Neutrophil (primary cell): Measurements from ENCODE around the gene SFMBT1.

Experiments
- H3K27ac ChIP-seq: fragments of 200-600 bp; sonication (generic); 2 replicates; pipeline ENCODE4 v1.5.1; 2016; ENCODE audit warnings: mild to moderate bottlenecking, moderate library complexity
- H3K27me3 ChIP-seq: fragments of 200-600 bp; sonication (generic); 2 replicates; pipeline ENCODE4 v1.6.0; 2016; ENCODE audit warnings: mild to moderate bottlenecking
- H3K36me3 ChIP-seq: fragments of 200-600 bp; sonication (generic); 2 replicates; pipeline ENCODE4 v1.5.1; 2017
- H3K4me1 ChIP-seq, 2 experiments: fragments of 200-600 bp in 1 of 2; sonication (generic) in 1 of 2; 1 replicate in 1 of 2; 2 replicates in 1 of 2; pipeline versions ENCODE4 v1.5.1 to v1.6.1; 2013 to 2016; ENCODE audit warnings: low read depth in 1 of 2, low read length in 1 of 2, mild to moderate bottlenecking in 1 of 2, moderate library complexity in 1 of 2; ENCODE audit not compliant: control insufficient read depth in 1 of 2, insufficient read depth in 1 of 2
- H3K4me3 ChIP-seq, 2 experiments: fragments of 200-600 bp in 1 of 2; sonication (generic) in 1 of 2; 1 replicate in 1 of 2; 2 replicates in 1 of 2; pipeline ENCODE4 v1.5.1; 2013 to 2016; ENCODE audit warnings: low read depth in 1 of 2, low read length in 1 of 2, mild to moderate bottlenecking in 1 of 2, moderate library complexity in 1 of 2
- H3K9me3 ChIP-seq: fragments of 200-600 bp; sonication (generic); 2 replicates; pipeline ENCODE4 v1.5.1; 2016
- TF ChIP-seq, protein P1 (sequence below): fragments of 200-600 bp; sonication (generic); IDR thresholded peaks from 2 replicates; pipeline ENCODE4 v1.5.1; 2016; ENCODE audit warnings: antibody characterized with exemption

SFMBT1 gene

DNA sequence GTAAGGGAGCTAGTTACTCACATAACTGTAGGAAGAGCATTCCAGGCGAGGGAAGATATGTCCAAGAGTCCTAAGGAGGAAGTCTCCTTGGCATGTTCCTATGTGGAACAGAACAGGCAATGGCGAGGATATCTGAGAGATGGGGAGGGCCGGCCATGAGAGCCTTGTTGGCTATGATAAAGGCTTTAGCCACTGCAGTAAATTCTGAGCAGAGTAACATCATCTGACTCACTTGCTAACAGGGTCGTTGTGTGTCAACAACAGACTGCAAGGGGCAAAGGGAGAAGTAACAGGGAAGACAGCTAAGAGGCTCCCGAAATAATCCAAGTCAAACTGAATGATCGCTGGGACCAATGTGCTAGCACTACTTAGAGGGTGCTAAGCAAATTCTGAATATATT lies 21.6 kb downstream of the SFMBT1 start:
- Histone ChIP-seq H3K27ac (no peak overlapping the region), H3K4me3 (no peak overlapping the region), H3K9me3 (no peaks in the 10 kb centered on the region), H3K4me1 (peaks cover 1 to 2% of the 10 kb centered on the region in 2 experiments), H3K36me3 (no peaks in the 10 kb centered on the region), H3K27me3 (no peaks in the 10 kb centered on the region)
- TF ChIP-seq, protein P1, sequence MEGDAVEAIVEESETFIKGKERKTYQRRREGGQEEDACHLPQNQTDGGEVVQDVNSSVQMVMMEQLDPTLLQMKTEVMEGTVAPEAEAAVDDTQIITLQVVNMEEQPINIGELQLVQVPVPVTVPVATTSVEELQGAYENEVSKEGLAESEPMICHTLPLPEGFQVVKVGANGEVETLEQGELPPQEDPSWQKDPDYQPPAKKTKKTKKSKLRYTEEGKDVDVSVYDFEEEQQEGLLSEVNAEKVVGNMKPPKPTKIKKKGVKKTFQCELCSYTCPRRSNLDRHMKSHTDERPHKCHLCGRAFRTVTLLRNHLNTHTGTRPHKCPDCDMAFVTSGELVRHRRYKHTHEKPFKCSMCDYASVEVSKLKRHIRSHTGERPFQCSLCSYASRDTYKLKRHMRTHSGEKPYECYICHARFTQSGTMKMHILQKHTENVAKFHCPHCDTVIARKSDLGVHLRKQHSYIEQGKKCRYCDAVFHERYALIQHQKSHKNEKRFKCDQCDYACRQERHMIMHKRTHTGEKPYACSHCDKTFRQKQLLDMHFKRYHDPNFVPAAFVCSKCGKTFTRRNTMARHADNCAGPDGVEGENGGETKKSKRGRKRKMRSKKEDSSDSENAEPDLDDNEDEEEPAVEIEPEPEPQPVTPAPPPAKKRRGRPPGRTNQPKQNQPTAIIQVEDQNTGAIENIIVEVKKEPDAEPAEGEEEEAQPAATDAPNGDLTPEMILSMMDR: no peak

DNA sequence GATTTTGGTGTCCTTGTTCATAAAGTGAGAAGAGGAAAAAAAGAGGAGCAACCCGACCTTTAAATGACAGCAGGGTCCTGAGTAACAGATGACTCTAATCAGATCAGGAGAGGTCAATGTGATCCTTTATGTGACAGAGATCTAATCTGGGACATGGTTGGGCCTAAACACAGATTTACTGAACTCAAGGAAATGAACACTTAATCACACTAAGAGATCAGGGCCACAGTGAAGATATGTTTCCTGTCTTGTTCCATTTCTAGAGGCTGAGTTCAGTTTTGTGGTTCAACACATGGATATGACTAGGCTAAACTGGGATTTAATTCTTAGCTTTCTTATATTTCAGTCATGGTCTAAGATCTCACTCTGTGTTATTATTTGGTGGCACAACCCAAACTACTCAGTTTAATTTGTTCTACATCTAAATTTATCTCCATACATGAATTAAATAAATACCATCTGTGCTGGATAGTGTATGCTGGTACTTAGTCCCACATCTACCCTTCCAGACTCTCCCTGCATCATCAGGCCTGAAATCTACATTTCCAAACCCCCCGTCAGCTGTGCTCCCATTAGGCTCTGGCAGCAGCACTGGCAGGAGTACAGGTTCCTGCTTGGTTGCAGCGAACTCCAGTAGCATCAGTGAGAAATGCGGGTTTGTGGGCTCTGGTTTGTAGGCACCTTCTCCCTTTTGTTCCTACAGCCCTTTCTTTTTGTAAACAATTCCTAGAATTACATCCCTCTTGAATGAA lies 22.6 kb downstream of the SFMBT1 start:
- Histone ChIP-seq H3K4me3 (no peak overlapping the region), H3K4me1 (peaks cover 12 to 13% of the 10 kb centered on the region in 2 experiments), H3K27me3 (no peaks in the 10 kb centered on the region), H3K27ac (no peak overlapping the region), H3K9me3 (no peaks in the 10 kb centered on the region), H3K36me3 (no peaks in the 10 kb centered on the region)
- TF ChIP-seq, protein P1: no peak

DNA sequence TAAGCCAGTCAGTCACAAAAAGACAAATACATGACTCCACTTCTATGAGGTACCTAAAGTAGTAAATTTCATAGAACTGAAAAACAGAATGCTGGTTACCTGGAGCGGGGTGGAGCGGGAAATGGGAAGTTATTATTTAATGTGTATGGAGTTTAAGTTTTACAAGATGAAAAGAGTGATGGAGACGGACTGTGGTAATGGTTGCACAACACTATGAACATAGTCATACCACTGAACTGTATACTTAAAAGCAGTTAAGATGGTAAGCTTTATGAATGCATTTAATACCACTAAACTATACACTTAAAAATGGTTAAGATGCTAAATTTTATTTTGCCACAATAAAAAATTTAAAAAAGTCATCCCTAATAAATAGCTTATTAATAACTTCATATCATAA lies 23.2 kb downstream of the SFMBT1 start:
- H3K4me1 ChIP-seq: peaks cover 18 to 19% of the 10 kb centered on the region in 2 experiments
- H3K4me3 ChIP-seq: no peak overlapping the region
- TF ChIP-seq, protein P1: no peak
- H3K27ac ChIP-seq: no peak overlapping the region
- H3K27me3 ChIP-seq: no peaks in the 10 kb centered on the region
- H3K9me3 ChIP-seq: no peaks in the 10 kb centered on the region
- H3K36me3 ChIP-seq: no peaks in the 10 kb centered on the region

DNA sequence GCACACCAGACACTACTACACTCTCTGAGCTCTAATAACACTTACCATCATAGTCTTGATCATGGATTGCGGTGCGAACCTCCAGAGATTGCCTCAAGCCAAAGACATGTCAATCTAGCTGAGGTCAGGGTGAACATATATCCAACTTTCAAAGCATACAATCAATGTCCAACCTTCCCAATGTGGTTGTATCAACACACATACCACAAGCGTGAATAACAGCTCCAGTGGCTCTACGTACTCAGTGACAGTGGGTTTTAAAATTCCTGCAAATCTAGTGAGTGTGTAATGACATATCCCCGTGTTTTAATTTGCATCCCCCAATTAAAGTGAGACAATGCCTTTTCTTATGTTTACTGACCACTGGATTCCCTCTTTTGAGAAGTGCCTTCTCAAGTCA lies 29.6 kb downstream of the SFMBT1 start:
- H3K36me3 ChIP-seq: no peaks in the 10 kb centered on the region
- no peaks in the 10 kb centered on the region for H3K9me3 ChIP-seq
- TF ChIP-seq, protein P1: no peak
- H3K4me3 ChIP-seq: no peak overlapping the region
- peaks cover 25 to 28% of the 10 kb centered on the region in 2 experiments for H3K4me1 ChIP-seq
- H3K27me3 ChIP-seq: no peaks in the 10 kb centered on the region
- no peak overlapping the region for H3K27ac ChIP-seq

DNA sequence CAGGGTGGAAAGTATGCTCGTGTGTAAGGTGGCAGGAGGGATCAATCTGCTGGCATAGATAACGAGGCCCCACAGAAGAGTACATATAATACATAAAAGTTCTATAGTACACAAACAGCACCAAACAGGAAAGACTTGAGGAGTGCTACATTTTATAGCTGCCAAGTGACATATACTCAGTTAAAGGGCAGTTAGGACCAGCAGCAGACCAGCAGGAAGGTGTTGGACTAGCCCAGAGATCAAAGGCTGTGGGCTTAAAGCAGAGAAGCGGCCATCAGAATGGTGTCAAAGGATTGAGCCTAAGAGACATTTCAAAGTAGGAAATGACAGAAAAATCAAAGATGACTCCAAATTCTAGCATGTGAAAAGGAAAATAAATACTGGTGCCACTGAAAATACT lies 34.5 kb downstream of the SFMBT1 start:
- H3K36me3 ChIP-seq: no peaks in the 10 kb centered on the region
- no peaks in the 10 kb centered on the region for H3K4me1 ChIP-seq
- no peak overlapping the region for H3K4me3 ChIP-seq
- H3K27me3 ChIP-seq: no peaks in the 10 kb centered on the region
- no peak overlapping the region for H3K27ac ChIP-seq
- TF ChIP-seq, protein P1: no peak
- H3K9me3 ChIP-seq: no peaks in the 10 kb centered on the region
